Measurements from ENCODE around the gene AIP. TPM values are rescaled to one million over a fixed set of nuclear protein-coding genes. Genes with fewer than 3 reads are reported as not detected.
A peak's percentile ranks its signal among the peaks of the same experiment; 100 is the strongest.

The AIP gene
- total RNA-seq, 1 donor from 2014 or later = 84.5 TPM

GRCh38 chr11:67449116-67449844, 33.5 kb upstream of the AIP start:
- peaks cover 0 to 8% (median 7%) of the 10 kb centered on the region in 3 donors for H3K4me1 ChIP-seq (ENCODE audit: control insufficient read depth in 3 of 3, insufficient read depth in 3 of 3, low read length in 3 of 3)
- H3K27me3 ChIP-seq (ENCODE audit: control insufficient read depth in 3 of 3, insufficient read depth in 3 of 3, low read length in 3 of 3) = peaks cover 0 to 4% (median 0%) of the 10 kb centered on the region in 3 donors
- H3K4me3 ChIP-seq (ENCODE audit: low read length in 3 of 3) = no peak overlapping the region
- no peak overlapping the region for H3K27ac ChIP-seq (ENCODE audit: low read depth, low read length)
- no peaks in the 10 kb centered on the region for H3K9me3 ChIP-seq (ENCODE audit: control insufficient read depth in 3 of 3, low read length in 3 of 3)
- no peaks in the 10 kb centered on the region for H3K36me3 ChIP-seq (ENCODE audit: control insufficient read depth in 3 of 3, insufficient read depth in 3 of 3, low read length in 3 of 3)
- H3K9ac ChIP-seq (ENCODE audit: low read depth in 1 of 3, low read length in 3 of 3) = no peak overlapping the region

- H3K9me3 ChIP-seq (ENCODE audit: control insufficient read depth in 3 of 3, low read length in 3 of 3) = no peaks in the 10 kb centered on the region
- H3K27ac ChIP-seq (ENCODE audit: low read depth, low read length) = no peak overlapping the region
- no peaks in the 10 kb centered on the region for H3K36me3 ChIP-seq (ENCODE audit: control insufficient read depth in 3 of 3, insufficient read depth in 3 of 3, low read length in 3 of 3)
- H3K4me3 ChIP-seq (ENCODE audit: low read length in 3 of 3) = no peak overlapping the region
- H3K4me1 ChIP-seq (ENCODE audit: control insufficient read depth in 3 of 3, insufficient read depth in 3 of 3, low read length in 3 of 3) = peaks cover 0 to 8% (median 7%) of the 10 kb centered on the region in 3 donors
- peaks cover 0 to 6% (median 4%) of the 10 kb centered on the region in 3 donors for H3K27me3 ChIP-seq (ENCODE audit: control insufficient read depth in 3 of 3, insufficient read depth in 3 of 3, low read length in 3 of 3)
- H3K9ac ChIP-seq (ENCODE audit: low read depth in 1 of 3, low read length in 3 of 3) = no peak overlapping the region
Measured at GRCh38 chr11:67450796-67451657, 31.8 kb upstream of the AIP start.

GRCh38 chr11:67451658-67451976, 31.2 kb upstream of the AIP start:
- Histone ChIP-seq H3K9ac (ENCODE audit: low read depth in 1 of 3, low read length in 3 of 3) (no peak overlapping the region), H3K4me1 (ENCODE audit: control insufficient read depth in 3 of 3, insufficient read depth in 3 of 3, low read length in 3 of 3) (peaks cover 0 to 8% (median 7%) of the 10 kb centered on the region in 3 donors), H3K9me3 (ENCODE audit: control insufficient read depth in 3 of 3, low read length in 3 of 3) (no peaks in the 10 kb centered on the region), H3K27me3 (ENCODE audit: control insufficient read depth in 3 of 3, insufficient read depth in 3 of 3, low read length in 3 of 3) (peaks cover 0 to 6% (median 4%) of the 10 kb centered on the region in 3 donors), H3K27ac (ENCODE audit: low read depth, low read length) (no peak overlapping the region), H3K36me3 (ENCODE audit: control insufficient read depth in 3 of 3, insufficient read depth in 3 of 3, low read length in 3 of 3) (no peaks in the 10 kb centered on the region), H3K4me3 (ENCODE audit: low read length in 3 of 3) (no peak overlapping the region)

GRCh38 chr11:67452141-67452952, 30.5 kb upstream of the AIP start, which contains the start of gene GPR152:
Gene GPR152, minus strand, starts transcription at chr11:67452729. Its CDS starts 5 bp downstream, at chr11:67452724.
- H3K4me1 ChIP-seq (ENCODE audit: control insufficient read depth in 3 of 3, insufficient read depth in 3 of 3, low read length in 3 of 3) = peaks cover 0 to 8% (median 7%) of the 10 kb centered on the region in 3 donors
- H3K9me3 ChIP-seq (ENCODE audit: control insufficient read depth in 3 of 3, low read length in 3 of 3) = no peaks in the 10 kb centered on the region
- peak within 1 kb of the TSS in 2 of 3 donors; percentile 58 to 73 for H3K9ac ChIP-seq (ENCODE audit: low read depth in 1 of 3, low read length in 3 of 3)
- H3K27me3 ChIP-seq (ENCODE audit: control insufficient read depth in 3 of 3, insufficient read depth in 3 of 3, low read length in 3 of 3) = peaks cover 0 to 6% (median 4%) of the 10 kb centered on the region in 3 donors
- H3K36me3 ChIP-seq (ENCODE audit: control insufficient read depth in 3 of 3, insufficient read depth in 3 of 3, low read length in 3 of 3) = no peaks in the 10 kb centered on the region
- peak within 1 kb of the TSS; percentile 43 to 64 (median 54) for H3K4me3 ChIP-seq (ENCODE audit: low read length in 3 of 3)
- H3K27ac ChIP-seq (ENCODE audit: low read depth, low read length) = no peak within 1 kb of the TSS

- no peak overlapping the region for H3K4me3 ChIP-seq (ENCODE audit: low read length in 3 of 3)
- H3K27ac ChIP-seq (ENCODE audit: low read depth, low read length) = no peak overlapping the region
- peaks cover 0 to 6% (median 0%) of the 10 kb centered on the region in 3 donors for H3K27me3 ChIP-seq (ENCODE audit: control insufficient read depth in 3 of 3, insufficient read depth in 3 of 3, low read length in 3 of 3)
- H3K36me3 ChIP-seq (ENCODE audit: control insufficient read depth in 3 of 3, insufficient read depth in 3 of 3, low read length in 3 of 3) = no peaks in the 10 kb centered on the region
- peaks cover 0 to 8% (median 7%) of the 10 kb centered on the region in 3 donors for H3K4me1 ChIP-seq (ENCODE audit: control insufficient read depth in 3 of 3, insufficient read depth in 3 of 3, low read length in 3 of 3)
- H3K9ac ChIP-seq (ENCODE audit: low read depth in 1 of 3, low read length in 3 of 3) = no peak overlapping the region
- H3K9me3 ChIP-seq (ENCODE audit: control insufficient read depth in 3 of 3, low read length in 3 of 3) = no peaks in the 10 kb centered on the region
Measured at GRCh38 chr11:67453816-67454732, 28.8 kb upstream of the AIP start.

GRCh38 chr11:67455054-67455453, 27.8 kb upstream of the AIP start, which contains the start of gene CABP4:
Gene CABP4, plus strand, starts transcription at chr11:67455354. Its CDS starts 70 bp downstream, at chr11:67455424.
- no peak within 1 kb of the TSS for H3K27ac ChIP-seq (ENCODE audit: low read depth, low read length)
- H3K4me1 ChIP-seq (ENCODE audit: control insufficient read depth in 3 of 3, insufficient read depth in 3 of 3, low read length in 3 of 3) = peaks cover 0 to 8% (median 7%) of the 10 kb centered on the region in 3 donors
- H3K9ac ChIP-seq (ENCODE audit: low read depth in 1 of 3, low read length in 3 of 3) = no peak within 1 kb of the TSS
- no peak within 1 kb of the TSS for H3K4me3 ChIP-seq (ENCODE audit: low read length in 3 of 3)
- peaks cover 0 to 6% (median 0%) of the 10 kb centered on the region in 3 donors for H3K27me3 ChIP-seq (ENCODE audit: control insufficient read depth in 3 of 3, insufficient read depth in 3 of 3, low read length in 3 of 3)
- no peaks in the 10 kb centered on the region for H3K9me3 ChIP-seq (ENCODE audit: control insufficient read depth in 3 of 3, low read length in 3 of 3)
- H3K36me3 ChIP-seq (ENCODE audit: control insufficient read depth in 3 of 3, insufficient read depth in 3 of 3, low read length in 3 of 3) = no peaks in the 10 kb centered on the region

GRCh38 chr11:67456068-67456705, 26.6 kb upstream of the AIP start:
- no peak overlapping the region for H3K27ac ChIP-seq (ENCODE audit: low read depth, low read length)
- H3K27me3 ChIP-seq (ENCODE audit: control insufficient read depth in 3 of 3, insufficient read depth in 3 of 3, low read length in 3 of 3) = peaks cover 0 to 6% (median 0%) of the 10 kb centered on the region in 3 donors
- H3K4me1 ChIP-seq (ENCODE audit: control insufficient read depth in 3 of 3, insufficient read depth in 3 of 3, low read length in 3 of 3) = peaks cover 0 to 8% (median 7%) of the 10 kb centered on the region in 3 donors
- no peaks in the 10 kb centered on the region for H3K36me3 ChIP-seq (ENCODE audit: control insufficient read depth in 3 of 3, insufficient read depth in 3 of 3, low read length in 3 of 3)
- H3K4me3 ChIP-seq (ENCODE audit: low read length in 3 of 3) = no peak overlapping the region
- no peaks in the 10 kb centered on the region for H3K9me3 ChIP-seq (ENCODE audit: control insufficient read depth in 3 of 3, low read length in 3 of 3)
- H3K9ac ChIP-seq (ENCODE audit: low read depth in 1 of 3, low read length in 3 of 3) = no peak overlapping the region

- peaks cover 0 to 3% (median 3%) of the 10 kb centered on the region in 3 donors for H3K4me1 ChIP-seq (ENCODE audit: control insufficient read depth in 3 of 3, insufficient read depth in 3 of 3, low read length in 3 of 3)
- no peak overlapping the region for H3K9ac ChIP-seq (ENCODE audit: low read depth in 1 of 3, low read length in 3 of 3)
- H3K4me3 ChIP-seq (ENCODE audit: low read length in 3 of 3) = no peak overlapping the region
- H3K27me3 ChIP-seq (ENCODE audit: control insufficient read depth in 3 of 3, insufficient read depth in 3 of 3, low read length in 3 of 3) = peaks cover 0 to 6% (median 0%) of the 10 kb centered on the region in 3 donors
- no peaks in the 10 kb centered on the region for H3K9me3 ChIP-seq (ENCODE audit: control insufficient read depth in 3 of 3, low read length in 3 of 3)
- H3K36me3 ChIP-seq (ENCODE audit: control insufficient read depth in 3 of 3, insufficient read depth in 3 of 3, low read length in 3 of 3) = no peaks in the 10 kb centered on the region
- no peak overlapping the region for H3K27ac ChIP-seq (ENCODE audit: low read depth, low read length)
Measured at GRCh38 chr11:67457453-67457852, 25.4 kb upstream of the AIP start.
